GM12892 (cell line): Measurements from ENCODE around the gene BDH1.

Source experiments
- POLR2A ChIP-seq: IDR thresholded peaks from 2 replicates; pipeline ENCODE4 v1.6.1; 2011; ENCODE audit warnings: low read depth, low read length, control low read depth
- POLR2AphosphoS5 ChIP-seq: IDR thresholded peaks from 2 replicates; pipeline ENCODE4 v1.6.1; 2011; ENCODE audit warnings: low read depth, low read length, control low read depth

- TF ChIP-seq POLR2AphosphoS5 (no peak), POLR2A (no peak)
Observed at GRCh38 chr3:197487911-197488391, 67.8 kb downstream of the BDH1 start.
